Measurements from ENCODE around the gene PITPNC1.
A peak's percentile ranks its signal among the peaks of the same experiment; 100 is the strongest.
"Not testable (repeated sequence)": the region's sequence is repeated elsewhere in the genome, so short reads cannot be mapped to it uniquely, and the experiment has no call there.

Gene PITPNC1

DNA sequence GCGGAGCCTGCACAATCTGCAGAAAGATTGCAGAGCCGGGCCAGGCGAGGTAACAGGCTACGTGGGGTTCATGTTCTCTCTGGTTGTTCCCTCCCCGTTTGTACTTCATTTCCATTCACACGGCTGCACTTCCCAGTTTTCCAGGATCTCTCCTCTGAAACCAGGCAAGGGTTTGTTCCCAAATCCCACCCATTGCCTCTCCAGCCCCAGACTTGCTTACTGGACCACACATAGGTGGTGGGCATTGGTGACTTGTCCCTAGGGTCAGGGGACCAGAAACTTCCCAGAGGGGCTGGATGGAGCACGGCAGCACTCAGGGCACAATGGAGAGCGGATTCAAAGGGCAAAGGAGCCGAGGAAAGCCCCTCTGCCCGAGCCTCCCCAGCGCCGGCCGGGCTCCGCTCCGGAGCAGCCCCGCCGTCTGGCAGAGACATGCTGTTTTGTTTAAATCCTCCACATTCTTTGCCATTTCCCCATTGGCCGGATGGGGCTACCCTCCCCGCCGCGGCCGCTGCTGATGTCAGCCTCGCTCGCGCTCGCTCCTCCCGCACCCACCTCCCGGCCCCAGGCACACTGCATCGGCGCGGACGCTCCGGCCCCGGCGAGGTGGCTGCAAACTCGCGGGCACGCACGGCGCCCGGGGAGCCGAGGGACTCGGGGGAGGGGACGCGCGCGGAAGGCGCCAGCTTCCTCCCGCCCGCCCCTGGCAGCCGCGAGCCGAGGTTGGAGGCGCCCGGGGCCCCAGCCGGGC, at the start of gene PITPNC1:
TSS of gene PITPNC1 (plus strand) at position 545 of the 751 bp plus-strand sequence.
- peak; percentile 36 for DNase-seq

DNA sequence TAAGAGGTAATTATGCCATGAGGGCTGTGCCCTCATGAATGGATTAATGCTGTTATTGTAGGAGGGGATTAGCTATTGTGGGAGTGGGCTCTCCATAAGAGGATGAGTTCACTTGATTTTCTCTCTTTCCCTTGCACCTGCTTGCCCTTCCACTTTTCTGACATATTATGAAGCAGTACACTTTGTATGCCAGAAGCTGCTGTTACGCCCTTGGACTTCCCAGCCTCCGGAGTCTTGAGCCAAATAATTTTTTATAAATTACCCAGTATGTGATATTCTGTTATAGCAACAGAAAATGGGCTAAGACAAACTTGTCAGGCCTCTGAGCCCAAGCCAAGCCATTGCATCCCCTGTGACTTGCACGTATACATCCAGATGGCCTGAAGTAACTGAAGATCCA, 49.1 kb upstream of the PITPNC1 start:
- no peak for DNase-seq

DNA sequence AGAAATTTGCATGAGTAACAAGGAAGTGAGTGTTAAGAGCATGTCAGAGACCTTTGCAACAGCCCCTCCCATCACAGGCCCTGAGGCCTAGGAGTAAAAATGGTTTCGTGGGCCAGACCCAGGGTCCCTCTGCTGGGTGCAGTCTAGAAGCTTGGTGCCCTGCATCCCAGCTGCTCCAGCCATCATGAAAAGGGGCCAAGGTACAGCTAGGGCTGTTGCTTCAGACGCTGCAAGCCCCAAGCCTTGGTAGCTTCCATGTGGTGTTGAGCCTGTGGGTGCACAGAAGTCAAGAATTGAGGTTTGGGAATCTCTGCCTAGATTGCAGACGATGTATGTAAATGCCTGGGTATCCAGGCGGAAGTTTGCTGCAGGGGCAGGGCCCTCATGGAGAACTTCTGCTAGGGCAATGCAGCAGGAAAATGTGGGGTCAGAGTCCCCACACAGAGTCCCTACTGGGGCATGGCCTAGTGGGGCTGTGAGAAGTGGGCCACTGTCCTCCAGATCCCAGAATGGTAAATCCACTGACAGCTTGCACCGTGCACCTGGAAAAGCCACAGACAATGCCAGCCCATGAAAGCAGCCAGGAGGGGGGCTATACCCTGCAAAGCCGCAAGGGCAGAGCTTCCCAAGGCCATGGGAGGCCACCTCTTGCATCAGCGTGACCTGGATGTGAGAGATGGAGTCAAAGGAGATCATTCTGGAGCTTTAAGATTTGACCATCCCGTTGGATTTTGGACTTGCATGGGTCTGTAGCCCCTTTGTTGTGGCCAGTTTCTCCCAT, 45.5 kb upstream of the PITPNC1 start:
- DNase-seq, result not testable (repeated sequence)

GRCh38 chr17:67332162-67332508, 44.9 kb upstream of the PITPNC1 start:
- not testable (repeated sequence) for DNase-seq

DNA sequence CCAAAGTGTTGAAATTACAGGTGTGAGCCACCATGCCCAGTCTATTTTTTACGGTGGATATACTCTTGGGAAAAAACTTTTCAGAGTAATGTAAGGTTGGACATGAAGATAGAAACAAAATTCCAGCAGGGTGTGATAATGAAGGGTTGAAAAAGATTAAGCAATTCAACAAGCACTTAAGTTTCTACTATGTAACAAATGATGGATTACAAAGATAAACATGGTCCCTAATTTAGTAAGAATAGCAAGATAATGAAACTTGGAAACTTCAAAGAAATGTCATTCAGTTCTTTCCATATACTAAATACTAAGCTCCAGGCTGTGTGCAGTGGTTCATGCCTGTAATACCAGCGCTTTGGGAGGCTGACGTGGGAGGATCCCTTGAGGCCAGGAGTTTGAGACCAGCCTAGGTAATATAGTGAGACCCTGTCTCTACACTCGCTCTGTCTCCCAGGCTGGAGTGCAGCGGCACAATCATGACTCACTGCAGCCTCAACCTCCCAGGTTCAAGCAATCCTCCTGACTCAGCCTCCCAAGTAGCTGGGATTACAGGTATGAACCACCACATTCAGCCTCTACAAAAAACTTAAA, 41.7 kb upstream of the PITPNC1 start:
- DNase-seq, result no peak

- no peak for DNase-seq
These were observed 40.2 kb upstream of the PITPNC1 start for GRCh38 chr17:67336859-67337258.

- not testable (repeated sequence) for DNase-seq
These were observed 38.7 kb upstream of the PITPNC1 start for GRCh38 chr17:67338353-67338752.

- no peak for DNase-seq
These were observed 33.8 kb upstream of the PITPNC1 start for GRCh38 chr17:67343237-67343636.

GRCh38 chr17:67347826-67348225, 29.3 kb upstream of the PITPNC1 start:
- no peak for DNase-seq

- DNase-seq, result no peak
These were observed 27.7 kb upstream of the PITPNC1 start for GRCh38 chr17:67349420-67349819.

- no peak for DNase-seq
These were observed 23.9 kb upstream of the PITPNC1 start for GRCh38 chr17:67353161-67353560.

DNA sequence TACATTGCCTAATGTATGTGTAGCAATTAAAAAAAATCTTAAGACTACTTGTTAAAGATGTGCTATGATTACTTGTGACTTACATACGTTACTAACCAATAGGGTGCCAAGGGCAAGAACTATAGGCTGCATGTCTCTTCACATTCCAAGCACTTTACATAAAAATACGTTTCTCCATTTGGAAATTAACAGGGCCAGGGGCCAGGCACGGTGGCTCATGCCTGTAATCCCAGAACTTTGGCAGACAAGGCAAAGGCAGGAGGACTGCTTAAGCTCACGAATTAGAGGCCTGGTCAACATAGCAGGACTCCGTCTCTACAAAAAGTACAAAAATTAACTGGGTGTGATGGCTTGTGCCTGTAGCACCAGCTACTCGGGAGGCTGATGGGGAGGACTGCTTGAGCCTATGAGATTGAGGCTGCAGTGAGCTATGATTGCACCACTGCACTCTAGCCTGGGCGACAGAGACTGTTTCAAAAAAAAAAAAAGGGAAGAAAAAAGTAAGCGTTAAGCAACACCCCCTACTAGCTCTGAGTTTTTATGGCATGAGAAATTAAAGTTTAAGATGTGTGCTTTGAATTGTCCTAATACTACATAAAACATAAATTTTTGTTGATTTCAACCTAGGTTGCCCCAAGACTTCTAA, 23.0 kb upstream of the PITPNC1 start:
- DNase-seq, result no peak

GRCh38 chr17:67358612-67359011, 18.5 kb upstream of the PITPNC1 start:
- no peak for DNase-seq

DNA sequence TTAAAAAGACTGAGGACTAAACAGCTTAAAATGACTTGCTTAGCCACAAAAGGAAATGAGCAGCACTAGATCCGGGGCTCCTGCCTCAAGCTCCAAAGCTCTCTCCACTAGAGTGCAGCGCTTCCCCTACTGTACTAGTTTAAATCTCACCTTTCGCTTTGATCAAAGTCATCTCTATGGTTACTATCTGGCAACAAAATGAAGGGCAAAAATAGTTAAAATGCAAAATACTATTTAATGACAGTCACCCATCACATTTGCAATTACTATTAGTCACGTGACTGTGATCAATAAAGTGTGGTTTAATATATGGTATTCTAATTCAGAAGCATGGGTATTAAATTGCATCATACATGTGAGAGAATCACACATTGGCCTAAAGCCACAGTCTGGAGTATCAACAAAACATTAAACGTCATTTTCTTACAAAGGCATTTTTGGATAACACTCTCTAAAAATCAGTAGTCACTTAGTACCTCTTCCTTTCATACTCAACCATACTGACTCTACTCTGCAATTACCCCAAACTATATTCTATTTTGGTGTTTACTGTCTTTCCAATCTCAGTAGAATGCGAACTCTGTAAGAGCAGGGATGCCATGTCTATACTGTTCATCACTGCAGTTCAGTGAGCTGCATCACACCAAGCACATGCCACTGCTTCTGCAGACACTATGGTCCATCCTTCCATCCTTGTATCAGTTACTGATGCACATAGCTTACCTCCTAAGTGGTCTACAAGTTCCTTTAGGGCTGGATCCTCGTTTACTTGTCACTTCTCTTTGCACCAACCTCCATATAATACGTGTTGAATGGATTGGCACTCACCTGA, 16.9 kb upstream of the PITPNC1 start:
- no peak for DNase-seq

- no peak for DNase-seq
These were observed 16.2 kb upstream of the PITPNC1 start for GRCh38 chr17:67360880-67361279.

DNA sequence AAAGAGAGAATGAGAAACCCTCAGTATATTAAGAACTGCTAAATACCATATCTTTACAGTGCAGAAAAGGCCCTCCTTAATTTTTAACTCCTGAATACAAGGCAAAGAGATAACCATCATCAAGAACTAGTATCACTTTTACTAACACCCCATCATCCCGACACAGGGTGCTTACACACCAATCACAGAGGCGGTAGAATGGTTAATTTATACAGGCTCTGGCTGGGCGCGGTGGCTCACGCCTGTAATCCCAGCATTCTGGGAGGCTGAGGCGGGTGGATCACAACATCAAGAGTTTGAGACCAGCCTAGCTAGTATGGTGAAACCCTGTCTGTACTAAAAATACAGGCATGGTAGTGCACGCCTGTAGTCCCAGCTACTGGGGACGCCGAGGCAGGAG, 14.9 kb upstream of the PITPNC1 start:
- no peak for DNase-seq

- DNase-seq, result no peak
These were observed 12.0 kb upstream of the PITPNC1 start for GRCh38 chr17:67364847-67365737.

DNA sequence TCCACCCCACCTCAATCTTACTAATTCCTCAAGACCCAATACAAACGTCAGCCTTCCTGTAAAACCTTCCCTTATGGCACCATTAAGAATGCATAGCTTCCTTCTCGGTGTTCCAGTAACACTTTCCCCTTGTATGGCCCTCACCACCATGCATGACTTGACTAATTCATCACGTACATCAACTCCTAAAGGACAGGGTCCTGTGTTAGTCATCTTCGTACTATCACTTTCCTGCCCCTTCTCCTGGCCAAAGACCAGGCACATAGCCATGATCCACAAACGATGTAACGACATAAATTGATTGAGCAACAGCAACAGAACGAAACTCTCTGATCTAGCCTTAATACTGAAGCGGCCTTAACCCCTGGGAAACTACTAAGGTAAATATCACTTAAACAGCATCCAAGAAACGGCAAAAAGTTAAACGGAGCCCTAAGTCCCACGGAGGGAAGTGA, 11.3 kb upstream of the PITPNC1 start:
- no peak for DNase-seq

DNA sequence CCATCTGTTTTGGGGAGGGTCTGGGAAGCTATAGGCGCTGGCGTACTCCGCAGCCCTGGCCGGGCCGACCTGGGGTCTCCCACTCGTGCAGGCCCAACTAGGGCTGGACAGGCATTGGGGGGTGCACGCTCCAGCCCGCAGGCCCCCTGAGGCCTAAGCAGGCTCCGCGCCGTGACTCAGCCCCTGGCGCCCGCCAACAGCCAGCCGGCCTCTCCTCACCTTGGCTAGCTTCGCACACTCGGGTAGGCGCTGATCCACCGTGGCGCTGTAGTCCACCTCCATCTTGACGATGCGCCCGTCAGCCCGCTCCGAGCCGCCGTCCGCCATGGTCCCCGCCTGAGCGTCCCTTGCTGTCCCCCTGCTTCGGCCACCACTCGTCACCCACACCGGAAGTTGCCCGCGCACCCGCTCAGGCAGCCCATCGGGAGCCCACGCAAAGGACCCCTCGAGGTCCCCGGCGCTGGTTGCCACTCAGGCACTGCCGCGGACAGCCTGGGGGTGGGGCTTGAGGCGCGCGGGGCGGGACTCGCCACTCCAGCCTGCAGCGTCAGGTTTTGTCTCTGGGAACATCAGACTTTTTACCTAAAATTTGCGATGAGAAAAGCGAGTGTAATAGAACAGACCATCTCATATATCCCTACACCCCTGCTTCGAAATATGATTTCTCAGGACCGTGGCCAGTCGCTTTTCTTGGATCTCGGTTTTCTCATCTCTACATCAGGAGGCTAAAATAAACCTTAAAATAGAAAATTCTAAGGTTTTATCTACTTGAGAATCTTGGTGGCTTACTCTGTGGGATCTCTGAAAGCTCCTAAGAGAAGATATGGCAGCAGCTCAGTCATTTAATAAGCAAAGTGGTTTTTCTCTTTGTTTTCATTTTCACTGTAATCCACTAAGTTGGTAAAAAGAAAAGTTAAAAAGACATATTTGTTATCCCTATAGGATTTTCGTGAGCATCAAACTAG, 10.6 kb upstream of the PITPNC1 start, which contains the start of gene PSMD12:
TSS of gene PSMD12 (minus strand) at position 385 of the 965 bp plus-strand sequence. CDS start at position 327, 58 bp downstream.
- peak; percentile 62 for DNase-seq

DNA sequence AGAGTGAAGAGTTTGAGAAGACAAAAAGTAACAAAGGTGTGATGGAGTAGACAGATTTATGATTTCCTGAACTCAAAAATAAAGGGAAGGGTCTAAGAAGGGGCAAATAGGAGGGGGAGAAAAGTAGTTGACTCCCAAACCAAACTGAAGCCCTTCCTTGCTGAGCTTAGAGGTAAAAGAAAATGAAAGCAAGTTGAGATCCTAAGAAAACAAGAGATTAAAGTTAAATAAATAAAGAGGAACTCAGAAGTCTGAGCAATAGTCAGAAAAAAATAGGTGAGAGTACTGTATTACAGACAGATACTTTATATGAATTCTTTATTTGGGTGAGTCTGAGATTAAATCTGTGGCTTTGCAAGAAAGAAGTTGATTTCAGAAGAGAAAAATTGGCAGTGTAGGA, 7.4 kb upstream of the PITPNC1 start:
- DNase-seq, result no peak

Measured in NCI-H748 treated with DMSO at 0.1 percent for 48 hours (cell line).